ENCODE results near the gene GPR143. TPM values are rescaled to one million over a fixed set of nuclear protein-coding genes. Genes with fewer than 3 reads are reported as not detected.

GPR143 gene
- polyA plus RNA-seq, 2 of the 4 experiments (the other 2 are of a cell fraction), result not detected

DNA sequence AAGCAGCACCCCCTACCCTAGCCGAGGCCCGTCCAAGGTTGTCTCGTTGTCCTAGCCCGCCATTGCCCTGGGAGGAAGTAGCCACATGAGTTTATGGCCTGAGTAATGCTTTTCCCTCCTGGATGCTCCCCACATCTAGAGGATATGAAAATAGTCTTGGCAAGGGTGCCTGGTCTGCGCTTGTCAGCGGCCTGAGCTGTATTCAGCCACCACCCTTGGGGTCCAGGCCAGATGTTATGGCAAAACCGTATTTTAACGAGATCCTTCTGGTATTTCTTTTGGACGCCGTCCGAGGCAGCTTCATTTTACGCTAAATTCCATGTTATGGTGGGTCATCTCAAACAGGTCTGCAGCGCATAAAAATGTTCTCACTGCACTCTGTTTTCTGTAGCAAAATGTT lies 89.3 kb downstream of the GPR143 start:
- no peak overlapping the region for H3K4me2 ChIP-seq
- ChIA-PET POLR2A (no interaction called here), CTCF (interaction anchor here (1.0 kb wide), 1 partner anchor 9 kb away, joined by 4 read pairs; no protein-coding TSS in a partner anchor)
- no peak for ATAC-seq
- H3K9me3 ChIP-seq, result no peaks in the 10 kb centered on the region
- FAIRE-seq, result no peak
- WGBS (ENCODE audit: missing lambda C conversion rate), result 90% methylated on average over 12 of the region's 13 CpGs
- TF ChIP-seq, protein P1, sequence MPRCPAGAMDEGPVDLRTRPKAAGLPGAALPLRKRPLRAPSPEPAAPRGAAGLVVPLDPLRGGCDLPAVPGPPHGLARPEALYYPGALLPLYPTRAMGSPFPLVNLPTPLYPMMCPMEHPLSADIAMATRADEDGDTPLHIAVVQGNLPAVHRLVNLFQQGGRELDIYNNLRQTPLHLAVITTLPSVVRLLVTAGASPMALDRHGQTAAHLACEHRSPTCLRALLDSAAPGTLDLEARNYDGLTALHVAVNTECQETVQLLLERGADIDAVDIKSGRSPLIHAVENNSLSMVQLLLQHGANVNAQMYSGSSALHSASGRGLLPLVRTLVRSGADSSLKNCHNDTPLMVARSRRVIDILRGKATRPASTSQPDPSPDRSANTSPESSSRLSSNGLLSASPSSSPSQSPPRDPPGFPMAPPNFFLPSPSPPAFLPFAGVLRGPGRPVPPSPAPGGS (IDR thresholded peaks at IDR 0.05), result no peak
- TF ChIP-seq HEYL (CRISPR knock-in tag; IDR thresholded peaks at IDR 0.05) (no peak), TP53 (CRISPR knock-in tag; IDR thresholded peaks at IDR 0.05) (no peak), CHD4 (IDR thresholded peaks at IDR 0.05; ENCODE audit: borderline replicate concordance) (no peak), BHLHE40 (IDR thresholded peaks at IDR 0.05; ENCODE audit: low read depth, low read length) (no peak), KDM1A (IDR thresholded peaks at IDR 0.05; ENCODE audit: low read depth) (no peak), FOSL2 (IDR thresholded peaks at IDR 0.05) (no peak), FOSL2 (CRISPR knock-in tag; IDR thresholded peaks at IDR 0.05) (no peak), ZNF302 (CRISPR knock-in tag; IDR thresholded peaks at IDR 0.05) (no peak), MYC (IDR thresholded peaks at IDR 0.05; ENCODE audit: borderline replicate concordance, low read length) (no peak), NR3C1 (IDR thresholded peaks at IDR 0.05) (no peak), PHF8 (IDR thresholded peaks at IDR 0.05; ENCODE audit: borderline replicate concordance, low read depth) (no peak), CEBPB (IDR thresholded peaks at IDR 0.05) (no peak)
- TF ChIP-seq, protein P2, sequence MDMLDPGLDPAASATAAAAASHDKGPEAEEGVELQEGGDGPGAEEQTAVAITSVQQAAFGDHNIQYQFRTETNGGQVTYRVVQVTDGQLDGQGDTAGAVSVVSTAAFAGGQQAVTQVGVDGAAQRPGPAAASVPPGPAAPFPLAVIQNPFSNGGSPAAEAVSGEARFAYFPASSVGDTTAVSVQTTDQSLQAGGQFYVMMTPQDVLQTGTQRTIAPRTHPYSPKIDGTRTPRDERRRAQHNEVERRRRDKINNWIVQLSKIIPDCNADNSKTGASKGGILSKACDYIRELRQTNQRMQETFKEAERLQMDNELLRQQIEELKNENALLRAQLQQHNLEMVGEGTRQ (IDR thresholded peaks at IDR 0.05), result no peak
- TF ChIP-seq, protein P3, sequence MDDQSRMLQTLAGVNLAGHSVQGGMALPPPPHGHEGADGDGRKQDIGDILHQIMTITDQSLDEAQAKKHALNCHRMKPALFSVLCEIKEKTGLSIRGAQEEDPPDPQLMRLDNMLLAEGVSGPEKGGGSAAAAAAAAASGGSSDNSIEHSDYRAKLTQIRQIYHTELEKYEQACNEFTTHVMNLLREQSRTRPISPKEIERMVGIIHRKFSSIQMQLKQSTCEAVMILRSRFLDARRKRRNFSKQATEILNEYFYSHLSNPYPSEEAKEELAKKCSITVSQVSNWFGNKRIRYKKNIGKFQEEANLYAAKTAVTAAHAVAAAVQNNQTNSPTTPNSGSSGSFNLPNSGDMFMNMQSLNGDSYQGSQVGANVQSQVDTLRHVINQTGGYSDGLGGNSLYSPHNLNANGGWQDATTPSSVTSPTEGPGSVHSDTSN (IDR thresholded peaks at IDR 0.05), result no peak
- TF ChIP-seq, protein P4, sequence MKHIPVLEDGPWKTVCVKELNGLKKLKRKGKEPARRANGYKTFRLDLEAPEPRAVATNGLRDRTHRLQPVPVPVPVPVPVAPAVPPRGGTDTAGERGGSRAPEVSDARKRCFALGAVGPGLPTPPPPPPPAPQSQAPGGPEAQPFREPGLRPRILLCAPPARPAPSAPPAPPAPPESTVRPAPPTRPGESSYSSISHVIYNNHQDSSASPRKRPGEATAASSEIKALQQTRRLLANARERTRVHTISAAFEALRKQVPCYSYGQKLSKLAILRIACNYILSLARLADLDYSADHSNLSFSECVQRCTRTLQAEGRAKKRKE (CRISPR knock-in tag; IDR thresholded peaks at IDR 0.05; ENCODE audit: low read depth), result no peak
- TF ChIP-seq, protein P5, sequence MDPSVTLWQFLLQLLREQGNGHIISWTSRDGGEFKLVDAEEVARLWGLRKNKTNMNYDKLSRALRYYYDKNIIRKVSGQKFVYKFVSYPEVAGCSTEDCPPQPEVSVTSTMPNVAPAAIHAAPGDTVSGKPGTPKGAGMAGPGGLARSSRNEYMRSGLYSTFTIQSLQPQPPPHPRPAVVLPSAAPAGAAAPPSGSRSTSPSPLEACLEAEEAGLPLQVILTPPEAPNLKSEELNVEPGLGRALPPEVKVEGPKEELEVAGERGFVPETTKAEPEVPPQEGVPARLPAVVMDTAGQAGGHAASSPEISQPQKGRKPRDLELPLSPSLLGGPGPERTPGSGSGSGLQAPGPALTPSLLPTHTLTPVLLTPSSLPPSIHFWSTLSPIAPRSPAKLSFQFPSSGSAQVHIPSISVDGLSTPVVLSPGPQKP (IDR thresholded peaks at IDR 0.05; ENCODE audit: low read depth, low read length), result no peak
- TF ChIP-seq, protein P6, sequence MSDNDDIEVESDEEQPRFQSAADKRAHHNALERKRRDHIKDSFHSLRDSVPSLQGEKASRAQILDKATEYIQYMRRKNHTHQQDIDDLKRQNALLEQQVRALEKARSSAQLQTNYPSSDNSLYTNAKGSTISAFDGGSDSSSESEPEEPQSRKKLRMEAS (IDR thresholded peaks at IDR 0.05), result no peak
- H3K4me1 ChIP-seq, result no peaks in the 10 kb centered on the region
- no peak for DNase-seq (ENCODE audit: low read depth in 1 of 2, low spot score in 1 of 2)
- no peak overlapping the region for H3K4me3 ChIP-seq
- no peak overlapping the region for H3K27ac ChIP-seq

Other genes with a start within 250 kb of the GPR143 start
- 0.12 and 0.21 TPM in 2 replicates for gene SHROOM2, start 20.6 kb upstream of the GPR143 start, polyA plus RNA-seq (2011; rRNA removed)
- 0.16 to 0.27 TPM (median 0.21 TPM) in 3 replicates for gene SHROOM2, start 20.6 kb upstream of the GPR143 start, polyA plus RNA-seq (2017; fragmentation: RNase III; extraction: RNeasy Plus Mini Kit Qiagen cat#74134 plus additional on column Dnase treatment)
- not detected in 2 replicates for gene CLDN34, start 201.5 kb upstream of the GPR143 start, polyA plus RNA-seq (2011; rRNA removed)
- gene CLDN34, start 201.5 kb upstream of the GPR143 start, polyA plus RNA-seq (2017; fragmentation: RNase III; extraction: RNeasy Plus Mini Kit Qiagen cat#74134 plus additional on column Dnase treatment), result not detected in 3 replicates